GM21390 (cell line): ENCODE measurements around the gene PRKN.
A peak's percentile ranks its signal among the peaks of the same experiment; 100 is the strongest.

Source experiments
- ATAC-seq: cut with Tn5 transposase; IDR thresholded peaks from one replicate; pipeline ENCODE4 v1.9.1; 2021; ENCODE audit not compliant: unreplicated experiment

The PRKN gene

GRCh38 chr6:161586887-161587286, 1140.7 kb downstream of the PRKN start:
- no peak for ATAC-seq

GRCh38 chr6:161584621-161585340, 1142.8 kb downstream of the PRKN start:
- no peak for ATAC-seq

GRCh38 chr6:161584051-161584450, 1143.5 kb downstream of the PRKN start:
- no peak for ATAC-seq

DNA sequence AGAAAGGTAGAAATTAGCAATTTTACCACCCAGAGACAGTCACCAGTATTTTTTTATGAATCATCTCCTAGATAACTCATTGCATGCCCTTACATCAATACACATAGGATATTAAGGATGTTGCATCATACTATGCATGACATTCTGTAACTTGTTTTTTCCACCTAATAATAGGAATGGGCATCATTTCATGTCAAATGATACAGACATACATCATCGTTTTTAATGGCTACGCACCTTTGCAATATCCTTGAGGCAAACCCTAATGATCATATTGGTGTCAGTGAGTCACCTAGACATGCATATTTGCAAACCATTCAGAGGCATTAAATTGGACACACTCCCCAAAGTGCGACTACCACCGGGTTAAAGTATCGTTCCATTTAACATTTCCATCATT, 1144.0 kb downstream of the PRKN start:
- no peak for ATAC-seq

- ATAC-seq, result no peak
Observed at GRCh38 chr6:161578478-161578877, 1149.1 kb downstream of the PRKN start.

DNA sequence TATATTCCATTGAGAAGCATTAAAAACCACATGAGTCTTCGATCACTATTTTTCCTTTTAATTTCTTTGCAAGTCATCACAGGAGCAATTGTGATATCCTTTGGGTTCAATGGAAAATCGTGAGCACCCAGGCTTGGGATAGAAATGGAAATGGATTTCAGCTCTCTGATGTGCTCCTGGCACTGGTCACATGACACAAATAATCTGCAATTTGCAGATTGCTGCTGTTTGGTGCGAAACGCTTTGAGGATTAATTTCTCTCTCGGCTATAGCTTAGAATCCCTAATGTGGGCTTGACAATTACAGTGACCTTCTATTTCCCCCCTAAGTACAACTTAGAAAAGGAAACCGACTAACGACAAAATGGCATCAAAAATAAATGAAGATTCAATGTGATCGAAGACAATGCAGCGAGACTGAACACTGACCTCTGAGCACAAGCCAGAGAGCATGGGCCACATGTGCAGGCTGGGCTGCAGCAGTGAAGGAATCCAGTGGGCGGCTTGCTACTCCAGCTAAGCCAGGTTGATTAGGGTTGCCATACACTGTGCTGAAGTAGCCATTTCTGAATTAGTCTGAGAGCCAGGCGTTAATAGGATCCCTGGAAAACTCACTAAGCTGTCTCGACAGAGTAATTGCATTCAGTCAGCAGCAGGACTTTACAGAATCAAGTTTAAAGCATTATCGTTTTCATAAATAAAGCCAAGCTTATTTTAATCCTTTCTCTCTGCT, 1151.9 kb downstream of the PRKN start:
- ATAC-seq, result no peak

DNA sequence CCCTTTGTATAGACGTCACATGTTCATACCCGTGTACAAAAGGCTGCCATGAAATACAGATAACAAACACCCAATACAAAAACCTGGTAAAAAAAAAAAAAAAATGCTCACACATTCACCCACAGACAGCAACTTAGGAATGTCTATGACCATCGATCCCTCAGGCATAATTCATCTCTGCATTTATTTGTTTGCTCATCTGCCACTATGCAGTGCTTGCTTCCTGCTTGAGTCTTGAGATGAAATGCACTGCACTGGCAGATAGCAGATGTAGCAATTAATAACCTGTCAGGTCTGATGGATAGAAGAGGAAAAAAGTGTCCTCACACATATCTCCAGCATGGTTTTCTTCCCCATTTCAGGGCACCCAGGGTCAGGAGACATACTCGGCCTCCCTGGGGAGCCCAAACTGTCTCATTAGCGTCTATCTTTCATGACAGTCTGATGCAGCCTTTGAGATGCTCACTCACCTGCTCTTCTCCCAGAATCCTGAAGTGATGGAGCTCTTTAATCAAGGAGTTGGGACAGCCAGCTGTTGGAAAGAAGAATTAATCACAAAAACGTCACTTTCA, 1158.6 kb downstream of the PRKN start:
- ATAC-seq, result no peak

GRCh38 chr6:161564952-161565351, 1162.6 kb downstream of the PRKN start:
- no peak for ATAC-seq

- ATAC-seq, result no peak
Observed at GRCh38 chr6:161561908-161562307, 1165.7 kb downstream of the PRKN start.

DNA sequence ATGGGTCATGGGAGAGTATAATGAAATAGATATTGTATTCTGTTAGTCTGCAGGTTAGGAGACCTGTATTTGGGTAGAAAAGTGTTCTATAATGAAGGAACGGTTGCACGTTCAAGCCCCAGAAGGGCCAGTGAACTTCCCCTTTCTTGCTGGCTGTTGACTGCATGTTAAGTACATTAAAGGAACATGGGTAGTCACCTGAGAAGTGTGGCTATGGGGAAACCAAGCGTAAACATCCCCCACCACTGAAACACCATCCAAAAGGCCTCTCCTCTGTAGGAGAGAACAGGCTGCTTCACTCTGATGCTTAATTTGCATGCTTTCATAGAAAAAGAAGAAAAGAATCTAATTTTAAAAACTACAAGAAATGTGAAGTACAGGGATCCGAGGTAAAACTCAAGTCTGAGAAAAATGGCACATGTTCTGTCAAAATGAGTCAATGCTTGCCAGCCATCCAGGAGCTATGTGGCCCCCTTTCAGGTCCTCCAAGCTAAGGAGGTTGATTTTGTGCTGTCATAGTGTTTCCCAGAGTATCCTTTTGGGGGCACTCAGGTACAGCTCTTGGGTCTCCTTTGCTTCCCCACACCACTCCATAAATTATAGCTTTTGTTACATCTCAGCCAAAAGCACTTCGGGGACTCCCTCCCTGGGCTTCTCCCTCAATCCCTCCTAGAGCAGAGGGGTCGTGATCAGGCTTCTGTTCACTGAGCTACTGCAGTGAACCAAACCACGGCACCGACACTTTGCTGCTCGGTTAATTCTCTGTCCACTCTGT, 1170.0 kb downstream of the PRKN start:
- ATAC-seq, result no peak

DNA sequence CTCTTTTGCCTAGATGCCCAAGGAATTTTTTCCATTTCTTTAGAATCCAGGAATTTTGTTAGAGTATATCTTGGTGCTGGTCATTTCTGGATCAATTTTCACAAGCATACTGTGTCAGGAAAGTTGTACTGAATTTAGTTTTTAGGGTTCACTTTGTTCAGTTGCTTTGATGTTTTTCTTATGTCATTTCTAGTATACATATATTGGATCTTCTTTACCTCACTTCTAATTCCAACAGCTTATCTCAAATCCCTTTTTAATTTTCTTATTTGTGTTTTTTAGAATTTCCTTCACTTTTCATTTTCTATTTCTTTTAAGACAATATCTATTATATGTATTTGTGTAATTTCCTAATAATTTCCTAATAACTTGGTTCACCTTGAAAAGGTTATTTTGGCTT, 1172.7 kb downstream of the PRKN start:
- no peak for ATAC-seq

- ATAC-seq, result no peak
Observed at GRCh38 chr6:161549977-161550655, 1177.5 kb downstream of the PRKN start.

DNA sequence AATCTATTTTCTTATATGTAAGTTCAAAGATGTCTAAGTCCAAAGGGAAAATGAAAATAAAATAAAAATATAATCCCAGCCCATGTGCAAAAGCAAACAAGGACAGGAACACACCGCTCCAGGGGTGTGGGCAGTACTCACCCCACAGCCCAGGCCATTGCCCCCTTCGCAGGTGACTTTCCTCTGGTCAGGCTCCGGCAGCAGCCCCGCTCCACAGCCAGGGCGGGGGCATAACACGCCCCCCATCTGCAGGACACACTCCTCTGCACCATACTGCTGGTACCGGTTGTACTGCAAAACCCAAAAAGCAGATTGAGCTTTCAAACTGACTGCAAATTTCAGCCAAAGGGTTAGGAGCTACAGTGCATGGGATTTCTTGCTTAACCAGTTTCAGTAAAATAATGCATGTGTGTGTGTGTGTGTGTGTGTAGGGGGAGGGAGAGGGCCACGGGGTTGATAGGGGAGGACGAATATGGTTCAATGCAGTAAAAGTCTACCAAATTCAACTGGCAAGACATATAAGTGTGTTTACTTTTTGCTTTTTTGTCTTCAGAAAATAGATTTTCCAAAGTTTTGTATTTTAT, 1178.8 kb downstream of the PRKN start:
- ATAC-seq, result no peak

GRCh38 chr6:161547617-161548016, 1179.9 kb downstream of the PRKN start:
- ATAC-seq, result no peak

GRCh38 chr6:161546632-161547031, 1180.9 kb downstream of the PRKN start:
- no peak for ATAC-seq

- no peak for ATAC-seq
Observed at GRCh38 chr6:161545741-161546140, 1181.8 kb downstream of the PRKN start.

- no peak for ATAC-seq
Observed at GRCh38 chr6:161544801-161545480, 1182.6 kb downstream of the PRKN start.

DNA sequence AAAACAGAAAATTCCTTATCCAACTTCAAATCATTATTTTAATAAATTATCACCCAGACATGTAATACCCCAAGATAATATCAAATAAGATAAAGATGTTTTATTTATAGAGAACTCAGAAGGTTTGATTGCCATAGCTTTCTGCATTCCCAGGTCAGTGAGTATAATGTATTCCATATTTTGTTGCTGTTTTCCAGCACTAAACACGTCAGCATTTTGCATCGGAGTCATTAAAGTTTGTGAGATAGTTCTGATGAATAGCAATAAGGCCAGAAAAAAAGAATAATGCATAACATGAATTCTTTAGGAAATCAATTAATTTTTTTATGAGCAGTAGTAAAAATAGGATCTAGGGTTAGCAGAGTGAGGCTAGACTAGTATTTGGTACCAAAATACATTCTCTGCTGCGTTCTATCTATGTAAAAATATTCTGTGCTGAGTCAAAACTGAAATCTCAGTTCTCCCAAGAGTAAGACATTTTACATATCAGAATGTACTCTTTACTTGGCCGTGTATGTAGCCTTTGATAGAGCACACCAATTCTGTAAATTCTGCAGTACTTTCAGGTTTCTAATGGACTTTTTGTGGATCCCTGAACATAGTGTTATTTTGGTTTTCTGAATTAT, 1183.8 kb downstream of the PRKN start:
- ATAC-seq, result peak; percentile 85

- no peak for ATAC-seq
Observed at GRCh38 chr6:161542346-161542980, 1185.1 kb downstream of the PRKN start.
